HepG2 (cell line): ENCODE measurements around the gene CPPED1. TPM values are rescaled to one million over a fixed set of nuclear protein-coding genes. Genes with fewer than 3 reads are reported as not detected.
A peak's percentile ranks its signal among the peaks of the same experiment; 100 is the strongest.

Experiments used
- AHDC1 ChIP-seq: sonication (generic); formaldehyde crosslinking; IDR thresholded peaks from 2 replicates; pipeline ENCODE4 v1.5.1; 2020; ENCODE audit warnings: mild to moderate bottlenecking, missing genetic modification reagents, borderline replicate concordance
- ARNTL ChIP-seq: sonication (generic); formaldehyde crosslinking; IDR thresholded peaks from 2 replicates; pipeline ENCODE4 v1.4.0; 2020; ENCODE audit warnings: mild to moderate bottlenecking, missing genetic modification reagents
- CBX5 ChIP-seq: sonication (generic); formaldehyde crosslinking; IDR thresholded peaks from 2 replicates; pipeline ENCODE4 v1.4.0; 2020; ENCODE audit warnings: missing genetic modification reagents, borderline replicate concordance
- DBP ChIP-seq: sonication (generic); formaldehyde crosslinking; IDR thresholded peaks from 2 replicates; pipeline ENCODE4 v1.4.0; 2020; ENCODE audit warnings: missing genetic modification reagents; ENCODE audit errors: not compliant biosample characterization
- GFI1 ChIP-seq: sonication (generic); formaldehyde crosslinking; IDR thresholded peaks from 2 replicates; pipeline ENCODE4 v1.5.0; 2020; ENCODE audit warnings: missing genetic modification reagents, mild to moderate bottlenecking, borderline replicate concordance
- IKZF5 ChIP-seq: IDR thresholded peaks from 2 replicates; pipeline ENCODE4 v1.6.1; 2018; ENCODE audit warnings: missing genetic modification reagents, mild to moderate bottlenecking, missing compliant biosample characterization
- MED1 ChIP-seq: sonication (generic); formaldehyde crosslinking; IDR thresholded peaks from 2 replicates; pipeline ENCODE4 v1.4.0; 2020; ENCODE audit warnings: missing genetic modification reagents
- RARG ChIP-seq: sonication (generic); formaldehyde crosslinking; IDR thresholded peaks from 2 replicates; pipeline ENCODE4 v1.4.0; 2020; ENCODE audit warnings: low read depth, mild to moderate bottlenecking, missing genetic modification reagents
- RERE ChIP-seq: IDR thresholded peaks from 2 replicates; pipeline ENCODE4 v1.6.1; 2016; ENCODE audit warnings: low read depth, missing genetic modification reagents, missing compliant biosample characterization
- SMAD3 ChIP-seq: sonication (generic); formaldehyde crosslinking; IDR thresholded peaks from 2 replicates; pipeline ENCODE4 v1.4.0; 2020; ENCODE audit warnings: missing genetic modification reagents
- ZNF335 ChIP-seq: sonication (generic); formaldehyde crosslinking; IDR thresholded peaks from 2 replicates; pipeline ENCODE4 v1.4.0; 2020; ENCODE audit warnings: missing genetic modification reagents
- ZNF441 ChIP-seq: sonication (generic); formaldehyde crosslinking; IDR thresholded peaks from 2 replicates; pipeline ENCODE4 v1.7.0; 2021; ENCODE audit warnings: missing genetic modification reagents, borderline replicate concordance
- ZNF678 ChIP-seq: sonication (generic); formaldehyde crosslinking; IDR thresholded peaks from 2 replicates; pipeline ENCODE4 v1.4.0; 2020; ENCODE audit warnings: mild to moderate bottlenecking, missing genetic modification reagents
- polyA plus RNA-seq, 8 experiments: library from polyadenylated mRNA; depleted of rRNA in 3 of 8; stranded (reverse) in 7 of 8; unstranded in 1 of 8; fragments of >200 nt; fragmentation: Illumina TruSeq in 4 of 8; extraction: Trizol in 4 of 8; gene quantifications; 2 replicates each; pipeline versions ENCODE4 v1.2.1 to v1.2.3, GENCODE V29; 2011 to 2016; ENCODE audit warnings: low read depth in 4 of 8, missing spikeins in 1 of 8, mixed read lengths in 1 of 8; ENCODE audit not compliant: insufficient read depth in 1 of 8
- total RNA-seq, 5 experiments: library from RNA; depleted of rRNA; stranded (reverse); fragments of >200 nt; fragmentation: Illumina TruSeq; extraction: Trizol; gene quantifications; 2 replicates each; pipeline ENCODE4 v1.2.3, GENCODE V29; 2016; ENCODE audit warnings: low read depth in 1 of 5

Gene CPPED1
- total and polyA plus RNA-seq, 2 of the 13 experiments (the other 11 are each of a cell fraction or from before 2014, with no cell fraction given), result 66.6 to 71.3 TPM

GRCh38 chr16:12613131-12613991, 190.3 kb downstream of the CPPED1 start (continued):
- TF ChIP-seq AHDC1 (peak; percentile 93; the same call in 1 of the 2 replicates), ZNF335 (CRISPR knock-in tag) (peak; percentile 61; the same call in 1 of the 2 replicates), CBX5 (CRISPR knock-in tag) (no peak), DBP (CRISPR knock-in tag) (peak; percentile 13), RARG (CRISPR knock-in tag) (no peak), SMAD3 (CRISPR knock-in tag) (0 out of 2 replicates have a peak, but pooled peaks have one; percentile 3), MED1 (peak; percentile 92), GFI1 (peak; percentile 70), ZNF678 (CRISPR knock-in tag) (no peak), ARNTL (CRISPR knock-in tag) (peak; percentile 96), ZNF441 (CRISPR knock-in tag) (no peak), RERE (CRISPR knock-in tag) (peak; percentile 9; the same call in 1 of the 2 replicates), IKZF5 (CRISPR knock-in tag) (peak; percentile 20)
